ENCODE data around the gene ZMIZ1.
A peak's percentile ranks its signal among the peaks of the same experiment; 100 is the strongest.

The ZMIZ1 gene

DNA sequence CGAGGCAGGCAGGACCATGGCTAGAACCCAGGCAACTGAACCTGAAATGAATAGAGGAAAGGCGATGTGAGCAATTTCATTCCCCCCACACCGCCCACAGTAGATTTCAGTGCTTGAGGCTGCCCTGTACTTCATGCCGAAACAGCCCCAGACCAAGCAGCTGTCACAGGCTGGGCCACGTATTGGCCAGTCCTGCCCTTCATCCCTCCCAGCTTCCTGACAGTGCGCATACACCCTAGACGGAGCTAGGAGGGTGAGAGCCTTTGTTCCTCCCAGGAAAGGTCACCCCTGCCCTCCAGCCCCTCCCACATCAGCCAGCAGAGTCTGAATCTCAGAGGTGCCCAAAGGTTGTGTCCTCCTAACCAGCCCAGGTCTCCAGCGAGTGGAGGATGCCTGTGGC lies 98.8 kb downstream of the ZMIZ1 start:
- FAIRE-seq (no peak), DNase-seq (ENCODE audit: low spot score) (no peak)

DNA sequence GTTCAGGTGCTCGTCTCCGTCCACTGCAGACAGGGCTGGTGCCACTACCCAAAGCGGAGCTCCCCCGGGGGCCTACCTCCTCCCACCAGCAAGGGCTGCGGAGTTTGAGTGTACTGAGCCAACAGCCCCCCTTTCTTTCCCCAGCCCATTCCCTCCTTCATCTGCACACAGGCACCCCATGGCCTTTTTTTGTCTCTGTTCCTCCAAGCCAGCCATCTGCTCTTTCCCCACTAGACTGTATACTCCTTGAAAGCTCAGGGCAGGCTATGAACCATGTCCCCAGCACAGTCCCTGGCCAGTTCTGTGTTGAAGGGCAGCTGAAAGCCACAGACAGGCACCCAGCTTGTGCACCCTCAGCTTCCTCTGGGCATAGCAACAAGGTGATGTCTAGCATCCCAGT lies 99.4 kb downstream of the ZMIZ1 start:
- DNase-seq (ENCODE audit: low spot score) (no peak), FAIRE-seq (no peak)

DNA sequence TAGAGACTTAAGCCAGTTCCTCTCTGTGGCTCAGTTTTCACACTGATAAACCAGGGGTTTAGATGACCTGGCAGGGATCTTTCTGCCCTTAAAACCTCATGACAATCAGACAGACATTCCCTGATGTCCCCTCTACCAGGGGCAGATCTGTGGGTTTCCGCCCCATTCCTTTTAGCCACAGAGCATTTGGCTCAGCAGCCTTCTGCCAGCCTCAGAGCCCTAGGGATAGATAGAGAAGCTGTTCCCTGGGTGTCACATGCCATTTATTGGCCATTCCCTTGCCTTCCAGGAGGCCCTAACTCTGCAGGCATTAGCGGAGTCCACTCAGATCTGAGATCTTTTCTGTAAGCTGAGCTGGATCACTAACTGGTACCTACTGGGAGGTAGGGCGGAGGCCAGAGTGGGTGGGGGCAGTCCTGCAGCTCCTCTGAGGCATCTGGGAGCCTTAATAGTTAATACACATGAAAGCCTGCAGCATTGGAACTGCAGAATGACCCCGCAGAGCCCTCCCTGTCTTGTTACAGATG lies 101.5 kb downstream of the ZMIZ1 start:
- FAIRE-seq: no peak
- no peak for DNase-seq (ENCODE audit: low spot score)

DNA sequence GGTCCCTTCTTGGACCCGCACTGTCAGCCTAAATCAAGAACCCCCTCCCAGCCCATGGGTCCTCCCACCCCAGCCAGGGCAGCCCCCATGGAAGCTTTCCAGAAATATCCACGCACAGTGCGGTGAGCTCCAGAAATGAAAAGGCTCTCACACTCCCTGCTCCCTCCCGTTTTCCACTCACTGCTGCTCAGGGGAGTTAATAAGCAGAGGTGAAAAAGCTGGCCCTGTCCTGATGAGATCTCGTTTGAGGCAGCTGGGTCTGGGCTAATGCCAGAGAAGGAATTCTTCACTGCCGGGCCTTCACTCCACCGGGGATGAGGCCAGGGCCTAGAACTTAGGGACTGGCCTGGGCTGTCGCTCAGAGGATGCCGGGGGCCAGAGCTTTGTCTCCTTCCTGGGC lies 102.2 kb downstream of the ZMIZ1 start:
- no peak for FAIRE-seq
- DNase-seq (ENCODE audit: low spot score): no peak

DNA sequence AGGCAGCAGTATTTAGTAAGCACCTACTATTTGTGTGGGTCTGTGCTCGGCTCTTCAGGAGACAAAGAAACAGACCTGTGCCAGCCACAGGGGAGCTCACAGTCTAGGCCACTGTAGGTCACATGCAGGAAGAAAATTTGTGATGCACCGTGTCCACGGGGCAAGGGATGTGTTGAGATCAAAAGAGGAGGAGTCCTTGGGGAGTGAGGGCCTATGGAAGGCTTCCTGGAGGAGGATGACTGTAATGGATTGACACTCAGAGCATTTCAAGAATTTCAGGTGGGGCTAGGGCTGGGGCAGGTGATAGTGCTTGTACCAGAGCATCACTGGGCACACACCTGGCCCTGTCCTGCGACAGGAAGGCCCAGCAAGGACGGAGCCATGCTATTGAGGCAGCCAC lies 102.7 kb downstream of the ZMIZ1 start:
- no peak for DNase-seq (ENCODE audit: low spot score)
- FAIRE-seq: peak; percentile 59

DNA sequence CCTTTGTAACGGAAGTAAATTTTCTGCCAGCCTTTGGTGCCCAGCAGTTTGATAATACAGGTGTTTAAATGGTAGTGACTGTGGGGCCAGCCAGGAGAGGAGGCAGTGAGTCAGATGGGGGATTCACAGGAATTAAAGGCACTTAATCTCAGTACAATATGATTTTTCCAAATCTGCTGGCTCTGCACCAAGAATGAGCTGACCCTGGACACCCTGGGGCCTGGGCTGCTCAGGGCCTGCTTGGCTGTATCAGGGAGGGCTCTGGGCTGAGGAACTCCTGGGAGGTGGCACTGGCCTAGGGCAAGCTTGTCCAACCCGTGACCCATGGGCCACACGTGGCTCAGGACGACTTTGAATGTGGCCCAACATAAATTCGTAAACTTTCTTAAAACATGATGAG lies 104.1 kb downstream of the ZMIZ1 start:
- DNase-seq (ENCODE audit: low spot score) (no peak), FAIRE-seq (no peak)

DNA sequence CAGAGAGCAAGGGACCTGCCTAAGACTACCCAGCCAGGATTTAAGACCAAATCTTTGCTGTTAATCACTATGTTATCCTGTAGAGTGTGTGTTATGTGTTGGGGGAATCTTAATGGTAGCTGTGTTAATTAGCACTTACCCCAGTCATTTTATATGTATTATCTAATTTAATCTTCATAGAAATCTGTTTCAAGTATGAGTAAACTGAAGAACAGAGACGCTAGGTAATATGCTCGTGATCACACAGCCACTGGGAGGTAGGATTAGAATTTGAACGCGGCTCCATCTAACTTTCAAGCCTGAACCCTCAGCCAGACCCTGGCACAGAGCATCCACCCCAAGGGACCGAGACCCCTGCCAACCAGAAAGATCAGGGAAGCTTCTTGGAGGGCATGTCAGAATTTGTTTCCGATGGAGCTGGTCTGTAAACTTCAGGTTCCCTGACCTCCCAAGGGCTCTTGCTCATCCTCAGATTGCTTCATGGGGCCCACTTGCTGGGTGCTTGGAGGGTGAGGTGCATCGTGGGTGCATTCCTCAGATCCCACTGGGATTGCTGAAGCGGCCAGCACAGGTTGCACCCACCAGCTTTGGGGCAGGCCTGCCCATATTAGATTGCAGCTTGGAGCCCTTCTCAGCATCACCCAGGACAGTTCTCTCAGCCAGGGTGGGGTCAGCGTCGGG lies 105.0 kb downstream of the ZMIZ1 start:
- no peak for DNase-seq (ENCODE audit: low spot score)
- FAIRE-seq: no peak

DNA sequence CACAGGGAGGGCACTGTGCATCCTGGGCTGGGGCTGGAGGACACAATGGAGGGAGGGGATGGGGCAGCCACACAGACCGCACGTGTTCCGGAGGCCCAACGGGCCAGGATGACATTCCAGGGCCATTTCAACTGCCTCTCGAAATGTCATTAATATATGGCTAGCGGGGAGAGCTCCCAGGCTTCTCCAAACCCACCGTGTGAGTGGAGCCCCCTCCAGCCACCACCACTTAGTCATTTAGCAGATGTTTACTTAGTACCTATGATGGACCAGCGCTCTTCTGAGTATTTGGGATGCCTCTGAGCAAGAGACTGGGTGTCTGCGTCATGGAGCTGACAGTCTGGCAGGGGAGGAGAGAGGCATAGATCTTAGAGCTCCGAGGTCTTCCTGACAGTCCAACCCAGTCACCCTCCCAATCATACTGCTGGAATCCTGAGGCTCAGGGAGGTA lies 107.3 kb downstream of the ZMIZ1 start:
- DNase-seq (ENCODE audit: low spot score) (no peak), FAIRE-seq (no peak)

DNA sequence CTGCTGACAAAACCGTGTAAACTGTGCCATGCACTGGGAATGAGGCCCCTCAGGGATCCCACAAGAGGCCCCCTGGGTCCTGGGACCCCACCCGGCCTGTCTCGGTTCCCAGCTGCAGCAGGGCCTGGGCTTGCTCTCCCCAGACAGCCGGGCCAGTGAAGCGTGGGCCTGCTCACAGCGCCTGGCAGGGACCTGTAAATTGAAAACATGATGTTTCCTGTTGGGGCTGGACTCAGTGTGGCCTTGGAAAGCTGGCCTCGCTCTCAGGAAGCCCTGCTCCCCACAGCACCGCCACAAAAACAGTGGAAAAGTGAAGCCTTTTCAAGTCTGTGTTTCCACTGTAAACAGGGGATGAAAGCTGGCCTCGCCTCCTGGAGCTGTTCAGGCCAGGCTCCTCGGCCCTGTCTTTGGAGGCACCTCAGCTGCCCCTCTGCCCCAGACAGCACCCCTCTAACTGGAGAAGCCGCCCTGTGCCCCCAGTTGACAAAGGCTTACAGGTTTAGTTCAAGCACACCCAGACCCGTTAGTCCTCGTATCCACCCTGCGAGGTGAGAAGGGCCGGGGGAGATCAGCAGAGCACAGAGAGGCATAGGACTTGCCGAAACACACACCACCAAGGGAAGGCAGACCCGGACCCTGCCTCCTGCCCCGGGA lies 108.3 kb downstream of the ZMIZ1 start:
- no peak for DNase-seq (ENCODE audit: low spot score)
- FAIRE-seq: no peak

DNA sequence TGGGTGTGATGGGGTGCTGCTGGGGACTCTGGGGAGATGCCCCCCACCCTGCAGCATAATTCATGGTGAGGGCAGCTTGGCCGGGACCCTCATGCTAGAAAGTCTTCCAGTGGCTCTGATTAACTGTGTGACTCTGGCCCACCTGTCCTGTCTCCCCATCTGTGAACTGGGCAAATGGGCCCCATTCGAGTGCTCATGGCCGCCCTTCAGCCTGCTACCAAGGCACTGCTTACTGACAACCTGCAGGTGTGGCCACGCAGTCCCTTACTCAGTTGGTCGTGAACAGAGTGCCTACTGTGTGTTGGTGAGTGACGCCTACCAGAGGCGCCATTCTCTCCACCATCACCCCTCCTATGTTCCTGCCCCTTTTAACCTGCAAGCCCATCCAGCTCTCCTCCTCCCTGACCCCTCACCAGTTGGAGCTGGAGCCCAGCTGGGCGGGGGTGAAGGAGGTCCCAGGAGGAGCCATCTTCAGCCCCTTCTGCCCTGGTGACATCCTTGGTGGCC lies 109.4 kb downstream of the ZMIZ1 start:
- FAIRE-seq: peak; percentile 5

DNA sequence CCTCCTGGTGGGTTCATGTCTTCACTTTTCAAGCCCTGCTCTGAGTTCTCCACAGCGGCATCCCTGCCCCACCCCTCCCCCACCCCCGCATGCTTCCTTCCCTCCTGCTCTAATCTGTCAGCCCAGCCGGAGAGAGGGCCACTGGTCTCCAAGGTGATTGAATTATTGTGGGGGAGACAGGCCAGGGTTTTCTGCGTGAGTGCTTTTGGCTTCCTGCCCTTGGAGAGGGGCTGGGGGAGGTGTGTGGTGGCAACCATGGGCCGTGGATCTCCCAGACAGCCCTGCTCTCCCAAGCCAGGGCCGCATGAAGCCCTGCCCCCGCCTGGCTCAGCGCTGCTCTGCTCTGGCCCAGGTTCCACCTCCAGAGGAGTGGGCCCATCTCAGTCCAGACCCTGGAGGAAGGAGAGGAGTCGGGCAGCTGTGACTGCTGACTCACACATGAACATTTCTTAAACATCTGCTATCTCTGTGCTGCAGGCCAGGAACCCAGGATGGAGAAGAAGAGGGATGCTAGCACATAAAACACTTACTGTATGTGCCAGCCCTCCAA lies 109.9 kb downstream of the ZMIZ1 start:
- FAIRE-seq (peak; percentile 84), DNase-seq (ENCODE audit: low spot score) (peak; percentile 70)

More for the DNA sequence above, 109.4 kb downstream of the ZMIZ1 start:
- DNase-seq (ENCODE audit: low spot score): no peak

DNA sequence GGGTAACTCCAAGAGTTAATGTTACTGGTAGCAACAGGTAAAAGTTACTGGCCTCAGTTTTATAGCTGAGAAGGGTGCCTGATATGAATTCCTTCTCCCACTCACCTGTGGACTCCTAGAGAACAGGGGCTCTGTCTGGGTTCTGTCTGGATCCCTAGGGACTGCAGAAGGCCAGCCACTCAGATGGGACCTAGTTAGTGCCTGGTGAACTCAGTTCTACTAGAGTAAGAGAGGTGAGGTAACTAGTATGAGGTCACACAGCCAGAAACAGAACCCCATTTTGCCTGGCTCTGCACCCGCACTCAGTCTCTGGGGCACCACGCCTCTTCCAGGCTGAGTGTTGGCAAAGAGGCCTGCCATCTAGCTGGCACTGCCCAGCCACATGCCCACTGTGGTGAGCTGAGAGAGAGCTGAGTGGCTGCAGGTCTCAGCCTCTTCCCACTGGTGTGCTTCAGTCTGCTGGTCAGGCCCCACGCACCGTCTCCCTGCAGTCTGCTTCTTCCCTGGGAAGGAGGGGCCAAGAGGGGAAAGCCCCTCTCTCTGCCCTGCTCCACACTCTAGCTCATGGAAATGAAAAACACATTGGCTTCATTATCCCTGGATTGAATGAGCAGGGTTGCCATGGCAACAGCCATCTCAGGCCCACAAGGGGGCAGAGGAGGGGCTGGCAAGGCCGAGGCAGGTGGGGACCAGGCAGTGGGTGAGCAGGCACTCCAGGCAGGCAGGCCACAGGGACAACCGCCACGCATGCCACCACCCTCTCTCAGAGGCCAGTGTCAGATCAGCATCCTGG lies 110.6 kb downstream of the ZMIZ1 start:
- no peak for DNase-seq (ENCODE audit: low spot score)
- peak; percentile 85 for FAIRE-seq

DNA sequence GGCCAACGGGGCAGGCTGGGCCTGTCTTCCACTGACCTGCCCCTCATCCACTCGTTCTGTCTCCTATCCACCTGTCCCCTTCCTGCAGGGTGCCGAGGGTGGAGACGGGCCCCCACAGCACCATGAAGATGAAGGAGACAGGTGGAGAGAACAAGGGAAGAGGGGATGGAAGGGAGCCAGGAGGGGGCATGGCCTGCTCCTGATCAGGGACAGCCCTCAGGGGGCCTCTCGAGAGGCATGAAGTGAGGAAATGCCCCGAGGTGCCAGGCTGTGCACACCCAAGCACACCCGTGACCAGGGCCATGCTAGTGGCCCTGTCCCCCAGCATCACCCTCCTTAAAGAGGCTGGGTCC lies 111.2 kb downstream of the ZMIZ1 start:
- DNase-seq (ENCODE audit: low spot score) (no peak), FAIRE-seq (no peak)

DNA sequence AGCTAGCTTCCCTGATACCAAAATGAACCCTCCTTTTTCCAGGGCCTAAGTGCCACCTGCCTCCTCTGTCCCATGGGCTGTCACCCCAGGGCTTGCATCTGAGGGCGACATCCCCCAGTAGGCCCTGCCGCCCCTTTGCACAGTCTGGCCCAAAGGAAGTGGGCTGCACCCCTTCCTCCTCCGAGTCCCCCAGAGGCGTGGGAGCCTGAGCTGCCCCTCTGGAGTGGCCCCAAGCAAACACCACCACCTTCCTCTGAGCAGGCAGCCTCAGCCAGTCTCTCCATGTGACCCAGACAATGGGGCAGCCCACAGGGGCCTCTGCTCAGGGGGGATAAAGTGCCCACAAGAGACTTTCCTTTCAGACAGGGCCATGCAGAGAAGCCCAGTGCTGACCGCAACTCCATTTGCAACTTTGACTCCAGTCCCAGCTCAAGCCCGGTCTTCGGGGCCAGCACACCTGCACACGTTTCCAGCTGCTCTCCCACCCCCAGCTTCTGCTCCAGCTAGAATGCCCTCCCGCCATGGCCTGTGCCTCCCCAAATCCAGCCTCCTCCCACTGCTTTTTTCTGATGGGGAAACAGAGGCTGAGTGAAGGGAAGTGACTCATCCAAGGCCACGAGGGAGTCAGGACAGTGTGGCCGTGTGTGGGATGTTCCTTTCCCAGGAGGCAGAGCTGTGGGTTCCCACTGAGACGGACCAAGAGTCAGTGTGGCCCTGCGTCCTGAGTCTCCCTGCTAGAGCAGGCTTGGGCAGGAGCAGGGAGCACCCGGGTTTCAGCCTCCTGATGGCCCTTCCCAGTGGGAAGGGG lies 111.9 kb downstream of the ZMIZ1 start:
- FAIRE-seq (no peak), DNase-seq (ENCODE audit: low spot score) (no peak)

DNA sequence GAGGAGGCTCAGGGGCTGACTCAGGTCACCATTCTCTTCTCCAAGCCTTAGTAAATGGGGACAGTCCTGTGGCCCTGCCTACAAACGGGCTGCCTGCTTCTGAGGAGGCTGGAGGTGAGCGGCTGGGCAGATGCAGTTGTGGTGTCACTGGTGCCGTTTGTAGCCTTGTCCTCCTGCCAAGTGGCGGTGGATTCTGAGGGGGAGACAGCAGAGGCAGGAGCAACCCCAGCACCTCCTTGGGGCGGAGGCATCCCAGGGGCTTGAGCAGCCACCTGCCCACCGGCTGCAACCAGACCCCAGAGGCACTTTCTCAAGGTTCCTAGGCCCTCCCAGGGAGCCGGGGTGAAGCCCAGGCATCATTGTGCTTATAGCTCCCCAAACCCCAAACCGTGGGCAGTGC lies 112.5 kb downstream of the ZMIZ1 start:
- FAIRE-seq: peak; percentile 27
- no peak for DNase-seq (ENCODE audit: low spot score)

DNA sequence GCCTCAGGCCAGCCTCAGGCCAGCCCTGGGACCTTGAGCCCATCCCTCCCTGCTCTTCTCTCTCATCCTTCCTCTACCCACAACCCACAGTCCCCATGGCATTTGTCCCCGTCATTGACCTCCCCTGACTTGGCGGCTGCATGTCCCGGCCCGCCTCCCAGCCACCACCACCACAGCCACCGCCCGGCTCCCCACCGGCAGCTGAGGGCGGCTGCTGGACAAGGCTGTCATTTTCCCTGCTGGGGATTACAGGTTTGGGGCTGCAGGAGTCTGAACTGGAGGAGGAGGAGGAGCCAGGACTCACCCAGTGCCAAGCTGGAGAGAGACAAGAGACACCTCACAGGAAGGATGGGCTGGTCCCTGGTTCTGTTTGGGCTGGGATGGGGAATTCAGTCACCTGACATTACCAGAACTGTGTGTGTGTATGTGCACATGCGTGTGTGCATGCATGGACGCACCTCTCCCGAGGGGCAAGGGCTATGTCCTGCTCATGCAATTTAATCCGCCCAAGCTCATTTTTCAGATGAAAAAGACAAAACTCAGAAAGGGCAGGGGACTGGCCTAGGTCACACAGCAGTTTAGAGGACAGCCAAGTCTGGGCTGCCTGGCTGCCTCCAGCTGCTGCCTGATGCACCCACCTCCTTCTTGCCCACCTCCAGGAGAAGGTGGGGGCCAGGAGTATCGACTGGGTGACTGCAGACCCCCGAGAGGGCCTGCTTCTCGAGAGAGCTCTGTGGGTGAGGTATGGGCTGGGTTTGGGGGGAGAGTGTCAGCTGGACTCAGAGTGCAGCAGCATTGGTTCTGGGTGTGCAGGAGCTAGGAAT lies 113.1 kb downstream of the ZMIZ1 start:
- FAIRE-seq (no peak), DNase-seq (ENCODE audit: low spot score) (no peak)

DNA sequence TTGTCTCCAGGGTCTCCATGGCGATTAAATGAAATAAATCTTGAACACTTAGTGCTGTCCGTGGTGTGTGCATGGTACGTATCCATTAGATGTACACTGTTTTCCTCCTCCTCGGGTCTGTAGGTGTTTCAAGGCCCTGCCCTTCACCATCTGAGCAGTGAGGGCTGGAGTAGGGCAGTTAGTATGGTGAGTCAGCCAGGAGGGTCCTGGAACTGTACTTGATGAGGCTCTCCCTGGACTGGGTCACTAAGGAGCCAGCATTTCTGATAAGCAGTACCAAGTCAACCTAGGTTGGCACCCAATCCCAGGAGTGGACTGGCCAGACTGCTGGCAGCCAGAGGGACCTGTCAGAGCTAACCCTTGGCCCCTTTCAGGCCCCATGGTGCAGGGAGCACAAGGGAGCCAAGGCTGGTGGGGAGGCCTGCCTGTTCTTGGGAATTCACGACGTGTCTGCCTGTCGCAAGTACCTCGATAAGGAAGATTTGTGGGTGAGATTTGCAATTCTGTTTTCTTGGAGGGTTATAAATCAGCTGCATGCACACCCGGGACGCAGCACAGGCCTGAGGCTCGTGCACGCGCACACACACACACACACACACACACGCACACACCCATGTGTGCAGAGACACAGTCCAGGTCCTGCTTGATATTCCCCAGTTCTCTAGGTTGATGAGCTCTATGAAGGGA lies 114.2 kb downstream of the ZMIZ1 start:
- DNase-seq (ENCODE audit: low spot score) (no peak), FAIRE-seq (peak; percentile 67)

DNA sequence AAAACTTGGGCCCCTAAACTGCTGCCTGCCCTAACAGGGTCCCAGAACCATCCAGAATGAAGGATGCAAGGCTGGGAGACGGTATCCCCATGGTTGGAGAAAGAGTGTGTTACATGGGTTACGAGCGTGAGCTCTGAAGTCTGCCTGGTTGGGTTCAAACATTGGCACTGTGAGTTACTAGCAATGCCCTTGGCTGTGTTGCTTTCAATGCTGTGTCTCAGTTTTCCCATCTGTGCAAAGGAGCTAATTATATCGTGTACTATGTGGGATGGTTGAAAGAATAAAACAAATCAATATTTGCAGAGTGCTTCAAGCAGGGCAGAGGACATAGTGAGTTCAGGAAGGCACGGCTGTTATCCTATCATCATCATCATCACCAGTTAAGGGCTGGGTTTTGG lies 114.7 kb downstream of the ZMIZ1 start:
- DNase-seq (ENCODE audit: low spot score): no peak
- FAIRE-seq: no peak

DNA sequence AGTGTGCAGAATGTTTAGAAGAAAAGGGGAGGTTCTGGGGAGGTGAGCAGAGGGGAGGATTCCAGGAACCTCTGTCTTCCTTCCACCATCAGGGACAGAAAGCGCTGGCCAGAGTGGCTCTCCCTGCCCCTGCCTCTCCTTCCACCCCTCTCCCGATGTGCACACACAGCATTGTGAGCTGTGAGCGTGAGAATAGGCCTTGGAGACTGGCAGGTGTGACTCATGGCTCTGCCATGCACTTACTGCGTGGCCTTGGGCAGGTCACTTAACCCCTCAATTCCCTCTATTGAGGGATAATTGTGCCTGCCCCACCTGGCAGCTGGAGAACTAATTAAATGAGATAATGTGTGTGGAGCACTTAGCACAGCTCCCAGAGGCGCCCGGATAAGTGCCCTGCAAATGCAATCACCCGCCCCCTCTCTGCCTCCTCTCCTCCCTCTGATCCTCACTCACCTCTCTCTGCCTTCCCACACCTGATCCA lies 115.4 kb downstream of the ZMIZ1 start:
- peak; percentile 88 for DNase-seq (ENCODE audit: low spot score)
- peak; percentile 94 for FAIRE-seq

Measured in urothelium cell line (cell line).